MV-4-11 (cell line): ENCODE results near the gene MATR3.
"Not testable (repeated sequence)": the region's sequence is repeated elsewhere in the genome, so short reads cannot be mapped to it uniquely, and the experiment has no call there.

Experiments used
- DNase-seq: peaks from one replicate; lab custom pipeline; 2025; lab: John Stamatoyannopoulos, UW

Gene MATR3

DNA sequence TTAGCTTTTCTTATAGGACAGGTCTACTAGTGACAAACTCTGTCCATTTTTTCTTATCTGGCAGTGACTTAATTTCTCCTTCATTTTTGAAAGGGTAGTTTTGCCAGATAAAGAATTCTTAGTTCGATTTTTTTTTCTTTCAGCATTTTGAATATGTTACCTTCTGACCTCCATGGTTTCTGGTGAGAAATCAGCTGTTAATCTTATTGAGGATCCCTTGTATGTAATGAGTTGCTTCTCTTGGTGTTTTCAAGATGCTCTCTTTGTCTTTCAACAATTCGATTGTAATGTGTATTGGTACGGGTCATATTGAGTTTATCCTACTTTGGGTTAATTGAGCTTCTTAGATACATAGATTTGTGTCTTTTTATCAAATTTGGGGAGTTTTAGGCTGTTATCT is 60.6 kb downstream of the MATR3 start:
- DNase-seq = no peak

DNA sequence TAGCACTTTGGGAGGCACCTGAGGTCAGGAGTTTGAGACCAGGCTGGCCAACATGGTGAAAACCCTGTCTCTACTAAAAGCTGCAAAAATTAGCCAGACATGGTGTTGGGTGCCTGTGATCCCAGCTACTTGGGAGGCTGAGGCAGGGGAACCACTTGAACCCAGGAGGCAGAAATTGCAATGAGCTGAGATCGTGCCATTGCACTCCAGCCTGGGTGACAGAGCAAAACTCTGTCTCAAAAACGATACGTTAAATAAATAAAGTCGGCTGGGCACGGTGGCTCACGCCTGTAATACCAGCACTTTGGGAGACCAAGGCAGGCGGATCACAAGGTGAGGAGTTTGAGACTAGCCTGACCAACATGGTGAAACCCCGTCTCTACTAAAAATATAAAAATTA is 62.4 kb downstream of the MATR3 start:
- not testable (repeated sequence) for DNase-seq

DNA sequence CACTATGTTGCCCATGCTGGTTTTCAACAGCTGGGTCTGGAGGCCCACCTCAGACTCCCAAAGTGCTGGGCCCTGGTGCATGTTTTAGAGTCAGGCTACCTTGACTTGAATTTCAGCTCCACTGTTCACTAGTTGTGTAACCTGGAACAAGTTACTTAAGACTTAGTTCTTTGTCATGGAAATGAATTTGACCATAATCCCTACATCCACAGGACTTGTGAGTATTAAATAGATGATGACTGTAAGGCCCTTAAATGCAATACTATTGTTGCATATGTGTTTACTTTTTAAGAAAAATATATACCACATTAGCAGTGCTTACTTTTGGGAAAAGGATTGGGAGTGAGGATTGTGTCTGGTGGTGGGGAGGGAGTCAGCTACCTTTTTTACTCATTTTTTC is 64.5 kb downstream of the MATR3 start:
- no peak for DNase-seq

DNA sequence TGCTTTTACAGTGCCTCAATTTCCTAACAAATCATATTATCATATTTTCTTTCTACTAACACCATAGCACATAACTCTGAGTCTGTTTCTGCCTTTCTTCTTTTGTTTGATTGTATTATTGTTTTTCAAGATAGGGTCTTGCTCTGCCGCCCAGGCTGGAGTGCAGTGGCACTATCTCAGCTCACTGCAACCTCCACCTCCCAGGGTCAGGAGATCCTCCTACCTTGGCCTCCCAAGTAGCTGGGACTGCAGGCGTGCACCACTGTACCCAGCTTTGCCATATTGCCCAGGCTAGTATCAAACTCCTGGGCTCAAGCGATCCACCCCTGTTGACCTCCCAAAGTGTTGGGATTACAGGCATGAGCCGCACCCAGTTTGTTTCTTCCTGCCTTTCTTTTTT is 66.8 kb downstream of the MATR3 start:
- DNase-seq = no peak

DNA sequence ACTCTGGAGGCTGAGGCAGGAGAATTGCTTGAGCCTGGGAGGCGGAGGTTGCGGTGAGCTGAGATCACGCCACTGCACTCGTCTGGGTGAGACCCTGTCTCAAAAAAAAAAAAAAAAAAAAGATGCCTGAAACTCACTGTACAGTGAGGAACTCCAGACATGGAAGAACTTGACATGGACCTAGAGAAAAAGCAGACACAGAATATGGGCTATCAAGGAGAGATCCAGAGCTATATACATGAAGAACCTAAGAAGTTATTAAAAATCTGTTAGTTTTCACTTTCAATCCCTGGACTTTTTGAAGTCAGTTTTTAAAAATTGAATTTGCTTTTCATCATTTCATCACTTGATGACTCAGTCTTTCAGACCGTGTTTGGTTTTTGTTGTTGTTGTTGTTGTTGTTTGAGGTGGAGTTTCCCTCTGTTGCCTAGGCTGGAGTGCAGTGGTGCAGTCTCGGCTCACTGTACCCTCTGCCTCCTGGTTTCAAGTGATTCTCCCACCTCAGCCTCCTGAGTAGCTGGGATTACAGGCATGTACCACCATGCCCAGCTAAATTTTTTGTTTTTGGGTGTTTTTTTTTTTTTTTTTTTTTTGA is 68.4 kb downstream of the MATR3 start:
- no peak for DNase-seq

DNA sequence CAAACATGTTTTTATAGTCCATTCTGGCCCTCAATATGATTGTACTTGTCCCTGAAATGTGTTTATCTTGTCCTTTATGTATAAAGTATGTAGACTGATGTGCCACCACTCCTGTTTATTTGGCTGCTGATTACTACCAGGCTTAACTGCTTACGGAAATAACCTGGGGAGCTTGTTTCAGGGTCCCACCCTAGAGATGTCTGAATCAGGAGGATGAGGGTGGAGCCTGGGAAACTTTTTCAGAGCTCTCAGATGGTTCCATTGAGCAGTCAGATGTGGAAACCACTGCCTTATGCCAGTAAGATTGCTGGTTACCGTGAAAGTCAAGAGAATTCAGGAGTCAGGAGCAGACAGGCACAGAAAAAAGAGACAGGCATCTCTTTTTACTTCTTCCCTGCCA is 70.4 kb downstream of the MATR3 start:
- DNase-seq = no peak

DNA sequence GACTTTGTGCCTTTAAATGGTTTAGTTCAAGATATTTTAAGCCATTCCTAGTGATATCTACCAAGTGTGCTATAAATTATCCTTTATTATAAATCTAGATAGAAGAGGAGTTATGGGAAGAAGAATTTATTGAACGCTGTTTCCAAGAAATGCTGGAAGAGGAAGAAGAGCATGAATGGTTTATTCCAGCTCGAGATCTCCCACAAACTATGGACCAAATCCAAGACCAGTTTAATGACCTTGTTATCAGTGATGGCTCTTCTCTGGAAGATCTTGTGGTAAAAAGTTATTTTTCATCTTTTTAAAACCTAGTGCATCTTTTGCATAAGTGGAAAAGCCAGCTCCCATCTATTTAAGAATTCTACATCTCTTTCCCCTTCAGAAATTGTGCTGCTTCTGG is 70.9 kb downstream of the MATR3 start:
- no peak for DNase-seq

DNA sequence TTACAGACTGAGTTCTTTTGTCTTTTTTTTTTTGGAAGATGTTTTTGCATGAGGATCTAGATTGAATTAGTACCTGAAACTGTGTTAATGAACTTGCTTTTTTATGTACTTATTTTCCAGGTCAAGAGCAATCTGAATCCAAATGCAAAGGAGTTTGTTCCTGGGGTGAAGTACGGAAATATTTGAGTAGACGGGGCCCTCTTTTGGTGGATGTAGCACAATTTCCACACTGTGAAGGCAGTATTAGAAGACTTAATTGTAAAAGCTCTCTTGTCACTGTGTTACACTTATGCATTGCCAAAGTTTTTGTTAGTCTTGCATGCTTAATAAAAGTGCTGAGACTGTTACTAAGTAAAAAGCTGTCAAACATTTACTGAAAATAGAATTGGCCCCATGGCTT is 75.1 kb downstream of the MATR3 start:
- DNase-seq = no peak

DNA sequence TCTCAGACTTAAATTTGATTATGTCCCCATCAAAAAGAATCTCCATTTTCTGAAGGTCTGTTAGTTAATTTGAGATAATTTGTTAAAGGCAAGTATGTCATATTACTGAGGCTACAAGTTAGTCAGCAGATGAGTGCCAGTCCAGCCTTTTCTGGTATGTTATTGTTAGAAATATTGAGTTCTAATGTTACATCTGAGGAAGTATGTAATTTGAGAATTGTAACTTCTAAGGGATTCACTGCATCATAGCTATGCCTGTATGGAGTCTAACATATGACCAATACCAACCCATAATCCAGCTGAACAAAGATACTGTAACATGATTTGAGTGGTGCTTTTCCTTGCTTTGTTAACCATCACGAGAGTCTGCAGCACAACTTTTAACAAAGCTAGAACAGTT is 75.6 kb downstream of the MATR3 start:
- DNase-seq = no peak

DNA sequence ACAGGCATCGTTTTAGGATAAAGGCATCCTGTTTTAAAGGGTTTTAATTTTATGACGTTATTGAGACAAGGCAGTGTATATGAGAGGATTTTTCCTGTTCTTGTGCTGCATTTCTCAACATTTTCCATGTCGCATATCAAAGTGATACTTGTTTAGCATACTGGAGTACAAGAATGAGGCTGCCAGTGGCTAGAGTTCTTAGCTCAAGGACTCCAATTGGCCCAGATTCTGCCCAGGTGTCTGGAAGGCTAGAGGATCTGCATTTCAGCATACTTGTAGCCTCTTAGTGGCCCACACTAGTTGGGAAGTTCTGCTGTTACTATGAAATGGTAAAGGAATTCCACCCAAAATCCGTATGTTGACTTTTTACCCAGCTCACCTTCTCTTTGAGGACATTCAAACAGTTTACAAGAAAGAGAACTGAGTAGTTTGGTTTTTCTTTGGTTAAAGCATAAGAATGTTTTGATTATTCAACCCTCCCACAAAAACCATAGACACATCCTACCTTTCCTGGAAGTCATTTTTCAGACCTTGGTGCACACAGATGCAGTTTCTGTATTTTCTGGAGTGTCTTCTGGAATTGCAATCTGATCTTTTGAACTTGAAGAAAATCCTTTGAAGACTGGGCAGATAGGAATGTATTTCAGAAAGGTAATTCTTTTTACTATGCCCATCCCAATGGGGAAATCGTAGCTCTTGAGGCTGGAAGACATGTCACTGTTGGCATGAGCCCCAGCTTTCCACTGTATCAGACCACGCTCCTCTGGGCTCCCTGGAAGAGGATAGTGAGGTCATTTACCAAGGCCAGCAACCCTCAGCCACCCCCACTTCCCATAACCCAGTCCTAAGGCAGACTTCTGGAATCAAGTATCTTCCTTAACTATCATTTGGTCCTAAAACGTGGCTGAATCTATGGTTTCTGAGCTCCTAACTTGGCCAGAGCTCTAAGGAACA is 78.2 kb downstream of the MATR3 start:
- DNase-seq = no peak

DNA sequence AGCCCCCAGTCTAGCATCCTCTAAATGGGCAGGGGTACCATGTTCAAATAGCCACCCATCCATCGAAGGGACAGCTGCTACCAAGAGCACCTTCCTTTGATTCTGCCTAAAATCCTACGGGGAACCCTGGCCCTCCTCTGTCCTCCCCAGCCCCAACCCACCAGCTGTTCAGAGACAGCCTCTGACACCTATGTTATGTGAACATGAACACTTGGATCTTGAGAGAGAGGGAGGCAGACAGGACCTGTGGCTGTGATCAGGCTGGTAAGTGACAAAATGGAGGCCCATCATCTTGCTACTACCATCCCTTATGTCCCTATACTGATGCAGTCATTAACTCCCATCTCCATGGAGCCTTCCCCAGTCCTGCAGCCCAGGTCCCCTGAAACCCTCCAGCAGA is 81.4 kb downstream of the MATR3 start:
- DNase-seq = no peak

DNA sequence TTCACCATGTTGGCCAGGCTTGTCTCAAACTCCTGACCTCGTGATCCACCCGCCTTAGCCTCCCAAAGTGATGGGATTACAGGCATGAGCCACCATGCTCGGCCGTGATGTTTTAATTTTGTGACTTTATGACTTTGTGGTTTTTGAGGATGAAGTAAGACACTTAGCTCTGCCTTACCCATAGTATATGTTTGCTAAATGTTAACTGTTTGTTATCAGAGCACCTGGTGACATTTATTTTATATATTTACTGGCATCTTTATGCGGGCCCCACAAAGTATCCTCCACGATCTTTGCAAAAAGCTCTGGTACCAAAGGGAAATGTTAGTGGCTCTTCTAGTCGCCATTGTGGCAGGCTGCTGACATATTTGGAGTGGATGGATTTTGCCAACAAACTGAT is 82.8 kb downstream of the MATR3 start:
- DNase-seq = peak; percentile 21

DNA sequence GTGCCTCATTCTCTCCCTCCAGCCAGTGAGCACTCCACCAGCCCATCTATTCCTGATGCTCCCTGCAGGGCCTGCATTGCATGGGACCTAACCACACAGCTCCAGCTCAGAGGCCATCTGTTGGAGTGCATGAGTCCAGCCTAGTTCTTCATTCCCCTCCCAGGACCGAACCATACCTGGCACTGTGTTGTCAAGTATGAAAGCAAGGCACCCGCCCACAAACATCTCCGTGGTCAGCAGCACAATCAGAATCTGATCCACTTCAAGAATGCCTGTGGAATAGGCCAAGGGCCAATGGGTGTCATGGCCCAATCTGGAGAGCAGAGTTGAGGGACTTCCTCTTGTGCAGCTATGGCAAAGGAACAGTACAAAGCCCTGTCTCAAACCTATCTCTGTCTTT is 83.7 kb downstream of the MATR3 start:
- DNase-seq = no peak

DNA sequence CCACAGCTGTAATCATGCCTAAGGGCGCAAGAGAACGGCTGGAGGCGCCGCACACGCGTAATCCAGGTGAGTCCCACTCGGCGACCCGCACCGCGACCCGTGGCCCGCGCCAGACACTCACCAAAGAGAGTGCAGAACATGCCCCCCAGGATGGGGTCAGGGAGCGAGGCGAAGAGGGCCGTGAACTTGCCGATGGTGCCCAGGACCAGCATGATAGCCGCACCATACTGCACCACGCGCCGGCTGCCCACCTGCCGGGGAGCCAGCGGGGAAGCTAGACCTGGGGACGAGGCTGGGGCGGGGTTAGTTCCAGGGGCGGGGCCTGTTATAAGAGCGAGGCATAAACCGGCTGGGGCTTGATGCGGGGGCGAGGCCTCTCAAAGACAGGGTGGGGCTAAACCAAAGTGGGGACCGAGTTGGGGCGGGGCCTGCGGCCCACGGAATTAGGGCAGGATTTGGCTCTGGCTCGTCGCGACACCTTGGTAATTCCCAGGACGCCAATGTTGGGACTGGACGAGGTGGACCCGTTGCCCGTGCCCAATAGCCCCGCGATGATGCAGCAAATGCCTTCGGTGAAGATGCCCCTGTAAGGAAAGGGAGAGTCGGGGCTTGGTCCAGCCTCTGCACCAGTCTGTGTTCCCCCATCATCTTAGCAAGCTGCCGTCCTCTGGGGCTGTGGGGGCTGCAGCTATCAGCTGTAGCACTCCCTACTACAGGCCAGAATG is 84.7 kb downstream of the MATR3 start:
- no peak for DNase-seq

DNA sequence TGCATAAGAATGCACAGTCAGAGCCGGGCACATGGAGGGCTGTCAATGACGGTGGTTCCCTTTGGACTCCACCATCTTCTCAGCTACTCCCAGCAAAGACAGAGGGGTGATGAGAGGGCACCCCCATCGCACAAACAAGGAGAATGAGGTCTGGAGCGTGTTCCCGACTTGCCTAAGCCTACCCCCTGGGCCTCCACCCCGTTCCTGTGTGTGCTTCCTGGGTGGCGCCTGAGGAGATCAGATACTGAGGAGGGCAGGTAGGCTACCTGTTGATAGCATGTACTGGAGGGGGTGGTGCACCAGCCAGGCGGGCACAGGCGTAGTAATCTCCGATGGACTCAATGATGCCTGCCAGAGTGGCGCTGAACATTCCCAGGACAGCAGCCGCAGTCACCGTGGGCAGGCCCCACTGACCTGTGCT is 85.4 kb downstream of the MATR3 start:
- no peak for DNase-seq

DNA sequence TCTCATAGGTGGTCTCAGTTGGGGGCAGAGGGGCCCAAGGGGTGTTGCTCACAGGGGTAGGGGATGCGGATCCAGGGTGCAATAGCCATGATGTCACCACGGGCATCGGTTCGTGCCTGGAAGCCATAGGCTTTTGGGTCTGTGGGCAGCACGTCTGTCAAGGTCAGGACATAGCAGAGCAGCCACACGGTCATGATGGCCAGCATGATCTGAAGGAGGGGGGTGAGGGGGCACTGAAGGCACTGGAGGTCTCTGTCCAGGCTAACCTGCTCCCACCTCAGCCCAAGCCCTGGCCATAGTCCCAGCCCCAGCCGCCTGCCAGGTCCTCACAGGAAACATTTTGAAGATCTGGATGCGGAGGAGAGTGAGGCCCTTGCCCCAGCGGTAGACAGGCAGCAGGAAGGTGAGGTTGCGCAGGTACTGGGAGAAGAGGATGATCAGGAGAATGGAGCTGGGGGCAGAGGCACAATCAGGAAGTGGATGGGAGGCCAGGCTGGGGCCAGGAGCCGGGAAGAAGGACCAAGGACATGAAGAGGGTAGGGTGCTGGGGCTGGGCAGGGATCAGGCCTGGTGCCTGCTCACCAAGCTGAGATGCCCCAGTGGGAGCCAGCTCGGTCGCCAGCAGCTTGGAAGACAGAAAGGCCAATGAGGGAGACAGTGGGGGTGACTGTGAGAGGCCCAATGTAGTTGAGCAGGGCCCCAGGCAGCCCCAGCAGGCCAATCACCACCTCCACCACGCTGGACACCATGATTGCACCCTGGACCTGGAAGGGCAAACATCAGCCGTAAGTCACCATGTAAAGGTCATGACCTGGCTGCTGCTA is 86.3 kb downstream of the MATR3 start:
- DNase-seq = no peak
